H1 (cell line): ENCODE data around the gene KCNQ1OT1. TPM values are rescaled to one million over a fixed set of nuclear protein-coding genes. Genes with fewer than 3 reads are reported as not detected.

Source experiments
- CHD7 ChIP-seq: fragments of 300-600 bp; sonication (generic); IDR thresholded peaks from 2 replicates; pipeline ENCODE4 v1.7.1; 2012; ENCODE audit warnings: low read length, moderate library complexity, mild to moderate bottlenecking, inconsistent platforms; ENCODE audit not compliant: insufficient replicate concordance
- CTBP2 ChIP-seq: IDR thresholded peaks from 2 replicates; pipeline ENCODE4 v1.7.0; 2011; ENCODE audit warnings: borderline replicate concordance, mild to moderate bottlenecking, moderate library complexity, mixed read lengths, low read length; ENCODE audit not compliant: insufficient read depth, insufficient read length
- E2F6 ChIP-seq: IDR thresholded peaks from 2 replicates; pipeline ENCODE4 v1.6.1; 2012; ENCODE audit warnings: inconsistent platforms
- JUN ChIP-seq: IDR thresholded peaks from 2 replicates; pipeline ENCODE4 v1.6.1; 2011; ENCODE audit warnings: low read depth, mild to moderate bottlenecking, improper control_type of control experiment, low read length
- TAF7 ChIP-seq: optimal IDR thresholded peaks from 2 replicates; pipeline ENCODE3; 2011; ENCODE audit warnings: low read depth, mild to moderate bottlenecking, inconsistent platforms, low read length, moderate library complexity, borderline replicate concordance
- polyA plus RNA-seq, 7 experiments: library from polyadenylated mRNA; depleted of rRNA in 3 of 7; stranded (reverse) in 5 of 7; unstranded in 2 of 7; fragments of >200 nt in 5 of 7; fragments of 200-250 nt in 2 of 7; gene quantifications; 1 replicate in 5 of 7; 2 replicates in 1 of 7; 4 replicates in 1 of 7; pipeline versions ENCODE4 v1.2.1 to v1.2.3, GENCODE V29; 2011 to 2013; ENCODE audit warnings: missing spikeins in 2 of 7, mixed read lengths in 2 of 7
- total RNA-seq: library from RNA; stranded (reverse); fragmentation: NEBNext Ultra II Directional; extraction: Animal tissue kit (Norgen Biotek cat#: 25700); gene quantifications from 2 replicates; pipeline ENCODE4 v1.2.1, GENCODE V29; 2021

KCNQ1OT1 gene
- total and polyA plus RNA-seq, 2 of the 8 experiments (the other 6 are each of a cell fraction or from before 2014, with no cell fraction given): 0.21 to 1.2 TPM

- TF ChIP-seq CHD7: no peak
- TF ChIP-seq TAF7: no peak
- no peak for TF ChIP-seq JUN
- no peak for TF ChIP-seq CTBP2
- TF ChIP-seq E2F6: no peak; the same call in 1 of the 2 replicates
Observed at GRCh38 chr11:2698386-2699184, 1.2 kb downstream of the KCNQ1OT1 start (continued).
